Endothelial cell of umbilical vein (primary cell): Measurements from ENCODE around the gene DCLK2. TPM values are rescaled to one million over a fixed set of nuclear protein-coding genes. Genes with fewer than 3 reads are reported as not detected.

ENCODE experiments used
- BruUV-seq: library from RNA; stranded (reverse); fragments of 400-500 nt; replicated peaks from 2 replicates; lab custom pipeline; 2021; lab: Mats Ljungman, UMichigan
- CTCF ChIA-PET: fragments of 300-600, 350-600 bp; sonication (Branson Sonifier 250); formaldehyde crosslinking; loops from one replicate; lab custom pipeline; 2021; ENCODE audit warnings: antibody characterized with exemption, inconsistent platforms; lab: Charles Lee
- POLR2A ChIA-PET: fragments of 300-600, 350-600 bp; sonication (Branson Sonifier 250); formaldehyde crosslinking; loops from one replicate; lab custom pipeline; 2021; ENCODE audit warnings: antibody characterized with exemption, inconsistent platforms; lab: Charles Lee
- DNase-seq: peaks from one replicate; pipeline ENCODE4 v3.0.0-alpha.2; 2011; ENCODE audit warnings: low read depth, low spot score
- FAIRE-seq: peaks from 2 replicates; lab custom pipeline; 2011; peaks lifted over from hg19 to GRCh38; lab: Jason Lieb, UNC
- H2AFZ ChIP-seq: 2 replicates; pipeline ENCODE4 v1.6.0; 2012; ENCODE audit warnings: low read depth, low read length, control low read depth, inconsistent platforms
- H3K27ac ChIP-seq: 2 replicates; pipeline ENCODE4 v1.5.1; 2011; ENCODE audit warnings: low read depth, mild to moderate bottlenecking, control low read depth, low read length, moderate library complexity; ENCODE audit not compliant: insufficient read depth
- H3K27me3 ChIP-seq, 2 experiments: 2 replicates each; pipeline versions ENCODE4 v1.6.0 to v1.6.1; 2011; ENCODE audit warnings: low read length in 2 of 2, mixed read lengths in 1 of 2; ENCODE audit not compliant: control insufficient read depth in 2 of 2, insufficient read depth in 2 of 2
- H3K36me3 ChIP-seq, 2 experiments: 2 replicates in 1 of 2; 3 replicates in 1 of 2; pipeline ENCODE4 v1.5.1; 2011; ENCODE audit warnings: low read length in 2 of 2, mild to moderate bottlenecking in 1 of 2, moderate library complexity in 1 of 2; ENCODE audit not compliant: control insufficient read depth in 2 of 2, insufficient read depth in 2 of 2; ENCODE audit errors: extremely low read depth in 1 of 2
- H3K4me1 ChIP-seq: 3 replicates; pipeline ENCODE4 v1.5.1; 2011; ENCODE audit warnings: mild to moderate bottlenecking, low read length; ENCODE audit not compliant: control insufficient read depth, insufficient read depth; ENCODE audit errors: extremely low read depth
- H3K4me2 ChIP-seq: 2 replicates; pipeline ENCODE4 v1.6.1; 2011; ENCODE audit warnings: low read length, control low read depth, mixed read lengths; ENCODE audit not compliant: insufficient read depth
- H3K4me3 ChIP-seq, 3 experiments: fragments of 200-600 bp in 1 of 3; sonication (generic), shearing (Covaris generic) in 1 of 3; replicated peaks in 1 of 3; 2 replicates each; pipeline ENCODE4 v1.5.1; 2011 to 2016; ENCODE audit warnings: control low read depth in 3 of 3, low read length in 3 of 3, mild to moderate bottlenecking in 2 of 3, inconsistent platforms in 1 of 3, low read depth in 1 of 3, moderate library complexity in 1 of 3; ENCODE audit not compliant: insufficient read depth in 1 of 3
- H3K79me2 ChIP-seq: 2 replicates; pipeline ENCODE4 v1.6.0; 2012; ENCODE audit warnings: low read length, inconsistent platforms; ENCODE audit not compliant: control insufficient read depth, insufficient read depth
- H3K9ac ChIP-seq: replicated peaks from 2 replicates; pipeline ENCODE3; 2011; ENCODE audit warnings: low read length, control low read depth; ENCODE audit not compliant: insufficient read depth; ENCODE audit errors: extremely low read depth
- H3K9me1 ChIP-seq: replicated peaks from 3 replicates; pipeline ENCODE4 v1.6.0; 2011; ENCODE audit warnings: mild to moderate bottlenecking, low read length; ENCODE audit not compliant: control insufficient read depth, insufficient read depth; ENCODE audit errors: extremely low read depth
- H3K9me3 ChIP-seq: replicated peaks from 2 replicates; pipeline ENCODE4 v1.5.1; 2012; ENCODE audit warnings: low read length, inconsistent platforms; ENCODE audit not compliant: control insufficient read depth, insufficient read depth
- H4K20me1 ChIP-seq: replicated peaks from 2 replicates; pipeline ENCODE3; 2011; ENCODE audit warnings: mild to moderate bottlenecking, low read length; ENCODE audit not compliant: control insufficient read depth, insufficient read depth; ENCODE audit errors: extremely low read depth
- CTCF ChIP-seq, 2 donors: IDR thresholded peaks; 1 replicate in 1 of 2; 2 replicates in 1 of 2; pipeline ENCODE4 v1.5.1; 2011; ENCODE audit warnings: low read length in 2 of 2, mild to moderate bottlenecking in 2 of 2, moderate library complexity in 2 of 2, control low read depth in 1 of 2, inconsistent platforms in 1 of 2, low read depth in 1 of 2; ENCODE audit not compliant: insufficient read depth in 1 of 2; ENCODE audit errors: extremely low read depth in 1 of 2
- FOS ChIP-seq: IDR thresholded peaks from 2 replicates; pipeline ENCODE4 v1.6.1; 2011; ENCODE audit warnings: mild to moderate bottlenecking, low read length, moderate library complexity, borderline replicate concordance; ENCODE audit not compliant: insufficient read depth
- GATA2 ChIP-seq: IDR thresholded peaks from 2 replicates; pipeline ENCODE4 v1.7.0; 2011; ENCODE audit warnings: low read depth, mild to moderate bottlenecking, moderate library complexity, mixed read lengths, low read length; ENCODE audit not compliant: insufficient read length, insufficient read depth
- JUN ChIP-seq: IDR thresholded peaks from 2 replicates; pipeline ENCODE4 v1.6.1; 2011; ENCODE audit warnings: borderline replicate concordance, low read depth; ENCODE audit not compliant: insufficient read length, insufficient read depth
- MAX ChIP-seq: IDR thresholded peaks from 2 replicates; pipeline ENCODE4 v1.6.1; 2011; ENCODE audit not compliant: insufficient read depth, insufficient read length
- MYC ChIP-seq: IDR thresholded peaks from one replicate; pipeline ENCODE4 v1.6.1; 2011; ENCODE audit warnings: mild to moderate bottlenecking, low read depth, low read length
- POLR2A ChIP-seq: IDR thresholded peaks from 2 replicates; pipeline ENCODE4 v1.6.1; 2012; ENCODE audit warnings: low read depth, mild to moderate bottlenecking, control low read depth, low read length
- POLR2AphosphoS5 ChIP-seq: IDR thresholded peaks from 2 replicates; pipeline ENCODE4 v1.6.1; 2012; ENCODE audit warnings: low read depth, mild to moderate bottlenecking, control low read depth, low read length, moderate library complexity; ENCODE audit not compliant: insufficient read depth
- dilution Hi-C: fragments of 300-500 bp; cut with MboI; formaldehyde crosslinking; loops from one replicate; pipeline ENCODE4 v1.15.0; 2019; ENCODE audit warnings: low sequenced_read_pairs; ENCODE audit not compliant: extremely low pct_ligation_motif_present
- intact Hi-C: fragments of 100-400 bp; cut with micrococcal nuclease; formaldehyde crosslinking; loops from one replicate; pipeline ENCODE4 v1.10.0; 2022
- polyA plus RNA-seq, 4 experiments: library from polyadenylated mRNA; depleted of rRNA in 3 of 4; stranded (reverse) in 3 of 4; unstranded in 1 of 4; fragments of >200 nt; gene quantifications; 2 replicates each; pipeline versions ENCODE4 v1.2.1 to v1.2.3, GENCODE V29; 2011 to 2012; ENCODE audit warnings: missing spikeins in 1 of 4
- total RNA-seq: library from RNA; stranded (reverse); gene quantifications from 2 replicates; pipeline ENCODE4 v1.2.3, GENCODE V29; 2021

Gene DCLK2
- total and polyA plus RNA-seq, 2 donors (not counting 3 experiments of a cell fraction or from before 2014, with no cell fraction given), result 1.7 to 4.7 TPM

- dilution Hi-C loops (no loop called here), intact Hi-C loops (no loop called here)
- H3K79me2 ChIP-seq, result no peaks in the 10 kb centered on the region
- POLR2A ChIA-PET, result no interaction called here
- TF ChIP-seq JUN (no peak), CTCF (IDR thresholded peaks at IDR 0.05; ENCODE audit: extremely low read depth in 1 of 2, insufficient read depth in 1 of 2, low read depth in 1 of 2, low read length in 2 of 2) (no peak), FOS (no peak), POLR2AphosphoS5 (no peak), MAX (no peak), POLR2A (no peak), MYC (no peak), GATA2 (no peak)
- H3K27me3 ChIP-seq, result no peaks in the 10 kb centered on the region
- H3K9me3 ChIP-seq, result no peaks in the 10 kb centered on the region
- FAIRE-seq, result no peak
- H3K9me1 ChIP-seq, result no peaks in the 10 kb centered on the region
- CTCF ChIA-PET, result no interaction called here
- H4K20me1 ChIP-seq, result no peaks in the 10 kb centered on the region
- no peak overlapping the region for H2AFZ ChIP-seq
- no peak overlapping the region for H3K27ac ChIP-seq
- no peak overlapping the region for H3K4me2 ChIP-seq
- no peak overlapping the region for H3K4me3 ChIP-seq
- DNase-seq, result no peak
- no TSS peak for BruUV-seq
- H3K36me3 ChIP-seq, result no peaks in the 10 kb centered on the region
- peaks cover 4% of the 10 kb centered on the region for H3K4me1 ChIP-seq
- H3K9ac ChIP-seq, result no peak overlapping the region
Measured at GRCh38 chr4:150256841-150257730, 178.8 kb downstream of the DCLK2 start.
